Omental fat pad (tissue), 4 donors: ENCODE data around the gene KIAA0040. TPM values are rescaled to one million over a fixed set of nuclear protein-coding genes. Genes with fewer than 3 reads are reported as not detected.

Source experiments
- ATAC-seq: fragments of 150-250 bp; one replicate; pipeline ENCODE4 v1.9.1; 2016; ENCODE audit warnings: mild to moderate bottlenecking, moderate library complexity; ENCODE audit not compliant: low FRiP score
- DNase-seq: peaks from one replicate; pipeline ENCODE4 v3.0.0-alpha.2; 2019; ENCODE audit warnings: low spot score
- total RNA-seq, 4 donors: library from RNA; depleted of rRNA; stranded (reverse); fragments of >200 nt; gene quantifications; one replicate each; pipeline ENCODE4 v1.1.0, GENCODE V29; 2016
- TF ChIP-seq, protein P1 (sequence below), 3 donors: fragments of 450-650 bp; IDR thresholded peaks; one replicate each; pipeline ENCODE4 v1.5.1; 2016 to 2017; ENCODE audit warnings: antibody characterized with exemption in 3 of 3, mild to moderate bottlenecking in 3 of 3, moderate library complexity in 2 of 3

Gene KIAA0040
- total RNA-seq, 4 donors from 2014 or later, result 83.4 to 172 (median 113) TPM

DNA sequence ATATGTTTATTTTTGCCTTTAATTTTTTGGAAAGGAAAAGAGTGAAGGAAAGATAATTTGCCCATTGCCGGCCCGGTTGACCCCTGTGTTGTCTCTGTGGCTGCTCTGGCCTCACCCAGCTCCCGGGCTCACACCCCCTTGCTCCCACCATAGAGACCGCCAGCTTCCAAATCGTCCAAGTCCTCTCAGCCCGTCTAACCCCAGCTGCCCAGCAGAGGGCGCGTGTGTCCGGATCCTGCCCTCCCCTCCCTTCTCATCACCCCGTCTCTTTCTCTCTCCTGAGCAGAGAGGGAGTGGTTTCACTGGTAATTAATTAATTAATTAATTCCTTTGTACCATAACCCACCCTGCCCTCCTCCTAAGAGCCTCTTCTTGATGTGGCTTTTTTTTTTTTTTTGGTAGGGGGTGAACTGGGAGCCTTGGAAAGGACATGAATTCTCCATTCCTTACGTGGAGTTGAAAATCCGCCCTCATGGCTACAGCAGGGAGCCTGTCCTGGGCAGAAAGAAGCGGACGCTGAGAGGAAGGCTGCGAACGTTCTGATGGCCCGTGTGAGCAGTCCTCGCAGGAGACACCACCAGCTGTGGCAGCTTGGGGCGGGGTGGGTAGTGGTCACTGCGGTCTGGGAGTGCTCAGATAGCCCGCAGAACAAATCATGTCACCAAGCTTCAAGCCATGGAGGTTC, 45.9 kb downstream of the KIAA0040 start:
- ATAC-seq (peak; percentile 75), DNase-seq (peak; percentile 44)
- TF ChIP-seq, protein P1, sequence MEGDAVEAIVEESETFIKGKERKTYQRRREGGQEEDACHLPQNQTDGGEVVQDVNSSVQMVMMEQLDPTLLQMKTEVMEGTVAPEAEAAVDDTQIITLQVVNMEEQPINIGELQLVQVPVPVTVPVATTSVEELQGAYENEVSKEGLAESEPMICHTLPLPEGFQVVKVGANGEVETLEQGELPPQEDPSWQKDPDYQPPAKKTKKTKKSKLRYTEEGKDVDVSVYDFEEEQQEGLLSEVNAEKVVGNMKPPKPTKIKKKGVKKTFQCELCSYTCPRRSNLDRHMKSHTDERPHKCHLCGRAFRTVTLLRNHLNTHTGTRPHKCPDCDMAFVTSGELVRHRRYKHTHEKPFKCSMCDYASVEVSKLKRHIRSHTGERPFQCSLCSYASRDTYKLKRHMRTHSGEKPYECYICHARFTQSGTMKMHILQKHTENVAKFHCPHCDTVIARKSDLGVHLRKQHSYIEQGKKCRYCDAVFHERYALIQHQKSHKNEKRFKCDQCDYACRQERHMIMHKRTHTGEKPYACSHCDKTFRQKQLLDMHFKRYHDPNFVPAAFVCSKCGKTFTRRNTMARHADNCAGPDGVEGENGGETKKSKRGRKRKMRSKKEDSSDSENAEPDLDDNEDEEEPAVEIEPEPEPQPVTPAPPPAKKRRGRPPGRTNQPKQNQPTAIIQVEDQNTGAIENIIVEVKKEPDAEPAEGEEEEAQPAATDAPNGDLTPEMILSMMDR (IDR thresholded peaks at IDR 0.05), result peak in 1 of 3 donors; percentile 21

DNA sequence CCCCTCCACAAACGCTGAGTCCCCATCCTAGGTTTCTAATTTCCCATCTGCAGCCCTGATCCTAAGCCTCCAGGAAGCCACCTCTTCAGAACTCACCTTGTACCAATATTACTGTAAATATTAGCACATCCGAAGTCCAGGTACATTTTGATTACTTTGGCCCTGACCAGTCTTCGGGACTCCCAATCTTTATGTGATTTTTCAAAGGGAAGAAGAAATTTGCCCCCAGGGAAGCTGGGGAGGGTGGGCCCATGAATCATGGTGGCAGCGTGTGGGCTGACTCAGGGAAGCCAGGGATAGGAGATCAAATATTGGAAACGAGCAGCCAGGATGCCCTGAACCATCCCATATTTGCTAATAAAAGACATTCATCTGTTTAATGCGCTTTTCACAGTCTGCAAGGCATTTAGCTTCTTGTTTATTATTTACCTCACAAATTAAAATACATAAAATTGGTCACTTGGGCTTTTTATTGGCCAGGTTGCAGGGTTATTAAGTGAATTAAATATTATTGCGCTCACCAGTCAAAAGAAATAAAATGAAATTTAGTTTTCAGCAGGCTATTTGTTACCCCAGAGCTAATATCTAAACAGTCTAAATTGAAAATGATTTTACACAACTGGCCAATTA, 46.6 kb downstream of the KIAA0040 start:
- TF ChIP-seq, protein P1 (IDR thresholded peaks at IDR 0.05), result no peak
- no peak for ATAC-seq
- DNase-seq, result no peak

DNA sequence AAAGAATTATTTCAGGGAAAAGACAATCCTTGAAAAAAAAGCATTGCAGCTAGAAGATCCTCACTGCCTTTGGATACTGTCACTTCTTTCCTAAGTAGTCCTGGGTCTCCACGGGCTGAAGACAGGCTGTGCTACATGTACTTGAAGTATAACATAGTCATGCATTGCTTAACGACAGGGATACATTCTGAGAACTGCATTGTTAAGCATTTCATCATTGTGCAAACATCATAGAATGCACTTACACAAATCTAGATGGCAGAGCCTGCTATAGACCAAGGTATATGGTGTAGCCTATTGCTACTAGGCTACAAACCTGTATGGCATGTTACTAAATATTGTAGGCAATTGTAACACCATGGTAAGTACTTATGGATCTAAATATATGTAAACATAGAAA, 54.0 kb downstream of the KIAA0040 start:
- no peak for ATAC-seq
- TF ChIP-seq, protein P1 (IDR thresholded peaks at IDR 0.05), result no peak

DNA sequence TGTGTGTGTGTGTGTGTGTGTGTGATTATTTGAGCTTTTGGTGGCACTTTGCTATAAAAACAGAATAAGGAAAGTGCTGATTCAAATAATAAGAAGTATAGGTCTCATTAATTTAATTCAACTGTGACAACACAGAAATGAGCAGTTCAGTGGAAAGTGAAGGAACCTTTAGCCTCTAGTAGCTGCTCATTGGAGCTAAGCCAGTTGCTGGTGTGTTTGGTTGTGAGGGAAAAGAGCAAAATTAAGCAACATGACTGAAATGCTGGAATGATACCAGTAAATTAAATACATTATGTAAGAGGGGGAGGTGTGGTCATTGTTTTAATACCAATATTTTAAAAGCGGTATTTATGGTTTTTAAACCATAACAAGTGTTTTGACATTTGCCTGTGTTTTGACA, 55.2 kb downstream of the KIAA0040 start:
- TF ChIP-seq, protein P1 (IDR thresholded peaks at IDR 0.05), result no peak
- DNase-seq (no peak), ATAC-seq (no peak)

More for the DNA sequence above, 54.0 kb downstream of the KIAA0040 start:
- DNase-seq, result no peak

DNA sequence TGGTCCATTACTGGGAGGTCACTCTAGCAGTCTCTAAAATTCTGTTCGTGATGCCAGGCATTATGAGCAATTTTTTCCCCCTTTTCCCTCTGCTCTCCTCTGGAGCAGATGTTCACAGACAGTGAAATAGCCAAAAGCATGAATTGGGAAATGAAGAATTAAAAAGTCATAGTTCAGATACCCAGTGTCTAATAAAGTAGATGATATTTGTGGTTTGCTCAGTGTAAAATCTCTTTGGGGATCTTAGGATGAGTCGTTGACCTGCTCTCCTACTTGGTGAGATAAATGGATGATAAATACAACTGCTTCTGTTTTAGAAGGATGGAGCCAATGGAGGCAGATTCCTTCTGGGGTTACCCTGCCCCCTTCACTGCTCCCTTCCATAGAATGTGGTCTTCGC, 56.3 kb downstream of the KIAA0040 start:
- TF ChIP-seq, protein P1 (IDR thresholded peaks at IDR 0.05), result no peak
- DNase-seq (no peak), ATAC-seq (no peak)

DNA sequence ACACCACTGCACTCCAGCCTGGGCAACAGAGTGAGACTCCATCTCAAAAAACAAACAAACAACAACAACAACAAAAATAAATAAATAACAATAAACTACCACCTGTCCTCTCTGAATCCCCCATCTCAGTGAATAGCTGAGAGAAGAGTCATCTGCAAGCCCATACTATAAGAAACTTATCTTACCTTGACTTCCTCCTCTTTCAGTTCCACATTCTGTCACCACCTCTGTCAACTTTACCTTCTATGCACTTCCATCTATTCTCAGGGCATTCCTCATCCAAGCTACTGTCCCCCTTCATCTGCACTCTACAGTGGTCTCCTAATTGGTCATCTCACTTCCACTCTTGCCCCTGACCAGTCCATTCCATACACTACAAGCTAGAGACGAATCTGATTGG, 58.1 kb downstream of the KIAA0040 start:
- ATAC-seq, result no peak
- TF ChIP-seq, protein P1 (IDR thresholded peaks at IDR 0.05), result no peak
- no peak for DNase-seq
